Measurements from ENCODE around the gene BGN.

The BGN gene

DNA sequence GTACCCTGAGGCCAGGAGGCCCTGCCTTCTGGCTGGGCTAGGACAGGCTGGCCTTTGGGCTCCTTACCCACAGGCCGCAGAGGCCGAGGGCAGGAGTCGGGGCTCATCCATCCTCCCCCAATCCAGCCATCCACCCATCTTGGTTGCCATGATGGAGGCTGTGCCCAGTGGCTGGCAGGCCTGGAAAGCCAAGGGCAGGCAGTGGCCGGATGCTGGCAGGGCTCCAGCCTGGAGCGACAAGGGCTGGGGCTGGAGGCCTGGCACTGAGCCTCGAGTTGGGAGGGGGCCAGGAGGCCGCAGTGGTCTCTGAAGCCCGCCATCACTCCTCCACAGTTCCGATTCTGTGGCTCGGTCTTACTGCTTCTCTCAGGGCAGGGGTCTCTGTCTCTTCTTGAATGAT, 8.6 kb upstream of the BGN start:
- no peak for DNase-seq

DNA sequence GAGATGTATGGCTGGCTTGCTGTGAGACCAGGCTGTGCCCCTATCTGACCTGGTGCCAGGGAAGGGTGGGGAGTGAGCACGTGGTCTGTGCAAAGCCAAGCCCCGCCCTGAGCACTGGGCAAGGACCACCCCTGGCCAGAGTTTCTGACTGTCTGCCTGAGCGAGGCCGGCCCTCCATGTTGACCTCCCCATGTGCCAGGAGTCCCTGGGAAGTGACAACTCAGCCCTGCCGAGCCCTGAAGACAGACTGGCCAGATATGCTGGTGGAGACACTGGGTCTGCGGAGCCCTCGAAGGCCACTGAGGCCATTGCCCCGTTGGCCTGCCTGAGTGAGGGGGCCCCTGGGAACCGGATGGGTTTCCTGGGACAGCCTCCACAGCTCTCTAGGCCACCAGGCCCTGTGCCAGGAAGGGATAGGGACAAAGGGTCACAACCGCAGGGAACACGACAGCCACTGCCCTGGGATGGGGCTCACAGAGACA, 7.1 kb upstream of the BGN start:
- no peak for DNase-seq

DNA sequence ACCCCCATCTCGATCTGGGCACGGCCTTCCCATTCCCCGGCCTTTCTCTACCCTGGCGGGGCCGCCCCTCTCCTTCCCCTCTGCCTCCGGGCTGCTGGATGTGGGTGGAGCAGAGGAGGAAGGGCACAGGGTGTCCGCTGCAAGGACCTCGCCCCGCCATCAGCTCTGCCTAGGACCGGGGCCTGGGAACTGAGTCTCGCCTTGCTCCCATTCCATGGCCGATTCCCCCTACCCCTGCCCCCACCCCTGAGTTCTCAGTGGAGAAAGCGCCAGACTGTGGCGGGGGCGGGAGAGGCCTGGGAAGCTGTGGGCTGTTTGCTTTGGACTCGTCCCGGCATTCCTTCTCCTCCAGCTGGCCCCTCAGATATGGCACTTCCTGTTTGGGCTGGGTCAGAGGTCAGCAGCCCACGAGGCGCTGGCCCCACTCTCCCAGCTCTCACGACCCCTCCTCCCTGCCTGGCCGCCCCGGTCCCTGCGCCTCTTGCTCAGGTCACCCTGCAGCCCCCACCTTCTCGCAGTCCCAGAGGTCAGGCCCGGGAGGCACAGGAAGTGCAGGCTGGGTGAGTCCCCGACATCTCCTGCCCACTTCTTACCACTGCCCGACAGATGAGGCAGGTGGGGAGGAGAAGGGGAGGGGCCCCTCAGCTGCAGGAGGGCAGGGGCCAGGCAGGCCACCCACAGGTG, 6.4 kb upstream of the BGN start:
- DNase-seq: no peak

DNA sequence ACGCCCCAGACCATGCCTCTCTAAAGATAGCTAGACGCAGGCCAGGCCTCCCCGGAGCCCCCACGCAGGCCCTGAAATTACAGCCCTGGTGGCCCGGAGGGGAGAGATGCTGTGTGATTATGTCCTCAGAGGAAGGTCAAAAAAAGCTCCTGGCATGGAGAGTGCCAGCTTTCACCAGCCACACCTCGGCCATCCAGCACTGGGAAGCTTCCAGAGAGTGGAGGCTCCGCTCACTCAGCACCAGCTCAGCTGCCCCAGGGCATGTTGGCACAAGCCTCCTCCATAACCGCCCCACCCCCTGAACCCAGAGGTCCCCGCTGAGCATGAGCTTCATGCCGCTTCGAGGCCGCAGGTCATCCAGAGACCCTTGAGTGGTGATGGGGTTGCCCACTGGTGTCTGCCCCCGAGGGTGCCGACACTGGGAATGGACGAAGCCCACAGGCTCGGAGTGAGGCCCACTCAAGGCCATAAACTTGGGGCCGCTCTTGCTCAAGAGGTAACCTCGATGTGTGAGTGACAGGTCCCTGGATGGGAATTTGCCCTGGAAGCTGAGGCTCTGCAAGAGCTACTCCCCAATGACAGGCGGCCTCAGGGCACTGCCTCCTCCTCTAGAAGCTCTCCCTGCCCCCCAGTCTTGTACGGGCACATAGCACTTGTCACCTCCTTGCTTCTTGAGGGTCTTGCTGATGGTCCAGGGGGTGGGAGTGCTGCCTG, 4.4 kb upstream of the BGN start:
- DNase-seq: no peak

DNA sequence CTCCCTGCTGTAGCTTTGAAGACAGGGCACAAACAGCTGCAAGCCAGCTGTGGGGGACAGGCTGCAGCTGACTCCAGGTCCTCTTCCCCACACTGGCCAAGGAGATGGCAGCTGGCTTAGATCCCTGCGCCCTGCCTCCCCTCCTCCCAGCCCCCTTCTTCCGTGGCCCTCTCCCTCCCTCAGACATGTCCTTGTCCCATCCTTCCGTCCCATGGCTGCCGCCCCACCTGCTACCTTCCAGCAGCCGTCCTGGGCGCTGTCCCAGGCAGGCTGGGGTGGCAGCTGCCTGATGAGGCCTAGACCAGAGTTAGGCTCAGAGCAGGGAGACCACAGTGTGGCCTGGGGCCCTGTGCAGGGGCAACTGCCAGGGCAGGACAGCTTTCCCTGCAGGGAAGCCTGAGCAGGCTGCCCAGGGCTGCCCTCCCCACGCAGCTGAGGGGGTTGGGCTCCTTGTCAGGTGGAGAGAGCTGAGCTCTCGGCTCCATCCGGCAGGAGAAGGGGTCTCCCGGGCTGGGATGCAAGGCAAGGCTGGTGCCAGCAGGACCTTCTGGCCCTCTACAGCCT, 3.3 kb upstream of the BGN start:
- DNase-seq: no peak

DNA sequence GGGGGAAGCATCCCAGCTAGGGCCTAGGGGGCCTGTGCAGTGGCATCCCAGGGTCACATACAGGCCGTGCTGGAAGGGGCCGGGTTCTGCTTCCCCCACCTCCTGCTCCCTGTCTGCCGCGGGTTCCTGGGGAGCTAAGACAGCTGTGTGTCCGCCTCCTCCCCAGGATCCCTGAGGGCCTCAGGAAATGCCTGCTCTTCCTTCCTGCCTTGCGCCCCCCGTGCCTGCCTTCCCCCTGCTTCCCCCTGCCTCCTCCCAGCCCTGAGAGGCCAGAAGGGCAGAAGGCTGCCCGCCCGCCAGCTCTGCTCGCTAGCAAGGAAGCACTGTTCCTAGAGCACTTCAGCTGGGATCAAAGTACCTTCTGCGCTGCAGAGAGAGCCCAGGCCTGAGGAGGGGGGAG, 2.9 kb upstream of the BGN start:
- no peak for DNase-seq

DNA sequence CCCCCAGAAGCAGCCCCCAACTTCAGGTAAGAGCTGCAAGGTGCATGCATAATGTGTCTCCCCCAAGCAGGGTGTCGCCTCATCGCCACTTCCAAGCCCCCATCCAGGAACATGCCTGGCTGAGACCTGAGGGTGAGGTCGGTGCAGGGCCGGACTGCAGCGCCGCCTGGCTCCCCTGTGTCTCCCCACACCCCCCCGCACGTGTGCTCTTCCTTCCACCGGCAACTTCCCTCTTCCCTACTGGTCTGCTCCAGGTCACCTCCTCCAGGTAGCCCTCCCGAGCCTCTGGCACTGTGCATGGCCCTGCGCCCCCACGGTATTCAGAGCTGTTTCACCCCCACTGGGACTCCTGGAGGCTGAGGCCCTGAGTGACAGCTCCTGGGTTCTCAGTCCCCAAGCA, 2.2 kb upstream of the BGN start:
- DNase-seq: no peak

DNA sequence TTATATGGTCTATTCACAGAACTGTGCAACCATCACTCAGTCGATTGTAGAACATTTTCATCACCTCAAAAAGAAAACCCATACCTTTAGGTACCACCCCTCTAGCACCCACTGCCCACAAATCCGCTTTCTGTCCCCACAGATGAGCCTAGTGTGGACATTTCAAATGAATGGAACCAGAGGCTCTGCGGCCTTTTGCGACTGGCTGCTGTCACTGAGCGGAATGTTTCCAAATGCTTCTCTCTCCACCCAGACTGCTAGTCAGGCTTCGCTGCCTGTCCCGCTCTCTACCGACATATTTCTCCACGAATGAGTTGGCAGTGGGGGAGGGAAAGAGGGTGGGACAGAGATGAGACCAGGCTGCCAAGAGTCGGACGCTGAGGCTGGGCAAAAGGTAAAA, 1.7 kb upstream of the BGN start:
- DNase-seq: no peak

DNA sequence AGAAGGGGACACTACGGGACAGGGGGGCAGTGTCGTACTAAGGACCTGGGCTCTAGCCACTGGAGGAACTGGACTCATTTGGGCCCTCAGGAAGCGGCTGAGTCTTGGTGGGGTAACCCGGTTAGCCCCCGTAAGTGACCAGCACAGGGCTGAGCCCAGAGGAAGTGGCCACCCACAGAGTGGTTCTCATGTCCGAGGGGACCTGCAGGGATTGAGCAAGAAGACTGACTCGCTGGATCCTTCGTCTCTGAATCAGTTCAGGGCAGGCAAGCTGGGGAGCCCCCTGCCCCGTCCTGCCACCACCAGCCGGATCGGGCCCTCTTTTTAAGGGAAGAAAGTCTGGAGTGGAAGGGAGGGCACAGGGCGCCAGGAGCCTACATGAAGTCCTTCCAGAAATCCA, 719 bp upstream of the BGN start:
- no peak for DNase-seq

DNA sequence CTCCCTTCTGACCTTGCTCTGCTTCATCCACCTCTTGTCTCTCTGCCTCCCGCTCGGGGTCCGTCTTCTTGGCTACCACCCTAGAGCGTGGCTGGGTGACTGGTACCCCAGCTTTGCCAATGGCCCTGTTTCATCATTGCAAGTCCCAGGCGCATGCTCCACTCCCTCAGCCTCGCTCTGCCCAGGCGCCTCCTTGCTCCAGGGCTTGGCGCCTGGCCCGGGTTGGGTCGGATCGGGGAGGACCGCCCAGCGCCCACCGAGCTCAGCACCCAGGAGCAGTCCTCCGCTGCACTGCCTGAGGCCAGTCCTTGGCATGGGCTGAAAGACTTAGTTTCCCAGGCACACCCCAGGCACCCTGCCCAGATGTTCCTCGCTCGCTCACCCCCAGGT, 577 bp downstream of the BGN start:
- DNase-seq: no peak

DNA sequence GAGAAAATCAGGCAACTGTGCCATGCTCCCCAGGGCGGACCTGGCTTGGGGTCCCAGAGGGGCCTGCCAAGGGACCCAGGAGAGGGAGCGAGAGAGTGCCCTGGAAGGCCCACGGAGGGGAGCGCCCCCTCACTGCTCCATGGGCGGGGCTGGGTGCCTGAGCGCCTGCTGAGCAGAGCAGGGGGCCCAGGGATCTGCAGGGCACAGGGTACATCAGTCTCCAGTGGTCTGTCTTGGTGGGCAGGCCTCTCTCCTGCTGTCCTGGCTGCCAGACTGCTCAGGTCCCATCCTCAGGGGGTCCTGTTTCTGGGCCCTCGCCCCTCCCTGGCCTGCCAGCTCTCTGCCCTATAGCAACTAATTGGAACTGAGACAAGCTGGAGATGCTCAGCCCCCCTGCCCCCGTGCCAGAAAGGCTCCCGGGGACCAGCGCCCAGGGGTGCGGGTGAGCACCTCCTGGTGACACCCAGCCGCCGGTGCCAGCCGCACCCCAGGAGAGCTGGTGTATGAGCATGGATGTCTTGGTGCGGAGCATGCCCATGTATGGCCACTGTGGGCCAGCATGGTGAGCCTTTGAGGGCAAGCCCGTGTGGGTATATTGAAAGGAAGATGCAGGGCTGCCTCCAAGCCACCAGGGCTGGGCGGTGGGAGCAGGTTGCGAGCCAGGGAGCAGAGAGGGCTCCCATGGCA, 1.3 kb downstream of the BGN start:
- DNase-seq: no peak

DNA sequence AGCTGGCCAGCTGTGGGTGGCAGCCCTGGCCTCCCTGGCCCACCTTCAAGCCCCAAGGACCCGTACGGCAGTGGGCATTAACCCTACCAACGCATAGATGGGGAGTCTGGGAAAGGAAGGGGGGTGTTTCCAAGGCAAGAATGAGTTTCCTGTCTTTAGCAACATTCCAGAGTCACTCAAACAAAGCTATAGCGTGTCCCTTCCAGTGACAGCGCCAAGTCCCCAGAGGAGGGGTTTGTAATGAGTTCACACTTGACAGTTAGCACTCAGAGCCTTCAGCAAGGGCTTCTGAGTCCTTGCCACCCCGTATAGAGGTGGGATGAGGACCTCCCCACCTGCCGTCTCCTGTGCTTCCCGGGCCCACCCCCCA, 1.8 kb downstream of the BGN start:
- no peak for DNase-seq

DNA sequence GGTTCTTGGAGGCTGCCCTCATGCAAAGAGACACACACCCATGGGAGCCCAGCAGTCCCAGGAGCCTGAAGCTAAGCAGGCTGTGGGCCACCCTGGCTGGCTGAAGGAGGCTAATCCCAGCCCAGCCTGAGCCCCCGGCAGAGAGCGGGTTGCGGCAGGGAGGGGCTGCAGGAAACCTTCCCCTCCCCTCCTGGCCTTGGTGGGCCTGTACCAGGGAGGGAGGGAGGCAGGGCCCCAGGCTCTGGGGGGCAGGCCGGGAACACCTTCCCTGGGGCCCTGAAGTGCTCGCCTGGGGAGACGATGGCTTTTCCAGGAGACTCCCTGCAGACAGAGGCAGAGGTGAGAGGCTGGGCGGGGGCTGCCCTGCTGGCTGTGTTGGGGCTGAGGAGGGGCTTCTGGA, 3.7 kb downstream of the BGN start:
- no peak for DNase-seq

DNA sequence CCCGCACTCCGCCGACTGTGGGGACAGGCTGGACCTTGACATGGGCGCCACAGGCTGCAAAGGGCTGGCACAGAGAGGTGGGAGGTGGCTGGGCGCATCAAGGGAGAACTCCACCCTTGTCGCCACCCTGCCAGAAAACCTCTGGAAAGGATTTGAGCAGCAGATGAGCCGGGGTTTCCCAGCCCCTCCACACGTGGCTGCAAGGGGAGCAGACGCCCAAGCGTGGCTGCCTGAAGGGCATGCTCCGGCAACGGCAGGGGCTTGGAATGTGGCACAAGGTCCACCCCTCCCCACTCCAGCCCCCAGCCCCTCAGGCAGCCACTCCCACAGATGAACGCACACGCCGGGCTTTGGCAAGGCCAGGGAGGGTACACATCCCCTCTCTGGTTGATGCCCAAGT, 4.6 kb downstream of the BGN start:
- DNase-seq: no peak

DNA sequence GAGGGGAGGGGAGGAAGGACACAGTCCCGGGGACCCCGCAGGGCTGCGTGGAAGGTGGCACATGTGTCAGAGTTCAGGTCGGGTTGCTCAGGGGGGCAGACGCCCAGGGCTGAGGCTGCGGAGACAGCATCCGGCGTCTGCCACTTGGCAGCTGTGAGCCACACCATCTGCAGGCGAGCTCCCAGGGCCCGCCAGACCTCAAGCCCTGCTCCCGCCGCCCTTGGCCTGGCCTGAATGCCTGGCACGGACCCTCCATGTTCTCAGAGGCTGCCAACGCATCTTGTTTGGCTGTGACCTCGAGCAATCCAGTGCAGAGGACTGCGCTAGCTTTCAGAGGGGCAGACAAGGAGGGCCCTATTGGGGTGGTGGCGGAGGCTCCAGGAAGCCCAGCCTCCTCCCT, 5.1 kb downstream of the BGN start:
- DNase-seq: no peak

DNA sequence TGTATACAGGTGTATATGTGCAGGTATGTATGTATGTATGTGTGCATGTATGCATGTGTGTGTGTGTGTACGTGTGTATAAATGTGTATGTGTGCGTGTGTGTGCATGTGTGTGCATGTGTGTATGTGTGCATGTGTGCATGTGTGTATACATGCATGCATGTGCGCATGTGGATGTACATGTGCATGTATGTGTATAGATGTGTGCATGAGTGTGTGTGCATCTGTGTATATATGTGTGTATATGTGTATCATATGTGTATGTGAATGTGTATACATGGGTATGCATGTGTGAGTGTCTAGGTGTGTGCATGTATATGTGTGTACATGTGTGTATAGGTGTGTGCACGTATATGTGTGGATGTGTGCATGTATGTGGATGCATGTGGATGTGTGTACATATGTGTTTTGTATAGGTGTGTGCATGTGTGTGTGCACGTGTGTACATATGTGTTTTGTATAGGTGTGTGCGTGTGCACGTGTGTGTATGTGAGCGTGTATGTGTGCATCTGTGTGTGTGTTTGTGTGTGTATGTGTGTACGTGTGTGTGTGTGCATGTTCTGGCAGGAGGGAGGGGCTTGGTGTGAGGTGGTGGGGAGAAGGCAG, 6.0 kb downstream of the BGN start:
- DNase-seq: no peak

DNA sequence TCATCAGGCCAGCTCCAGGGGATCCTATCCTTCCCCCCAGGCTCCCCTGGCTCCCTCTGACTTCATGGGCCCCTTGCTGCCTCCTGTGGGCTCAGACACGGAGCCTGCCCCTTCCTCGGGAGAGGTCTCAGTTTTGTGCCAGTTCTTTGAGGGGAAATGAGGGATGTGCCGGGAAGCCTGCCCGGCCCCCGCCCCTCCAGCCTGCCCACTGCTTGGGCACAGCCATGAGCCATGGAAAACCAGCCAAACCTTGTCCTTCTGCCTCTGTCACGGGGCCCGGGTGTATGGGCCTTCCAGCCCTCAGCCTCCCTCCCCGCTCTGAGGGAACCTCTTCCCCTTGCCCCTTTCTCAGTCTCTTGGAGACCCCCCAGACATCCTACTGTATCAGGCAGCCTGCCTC, 6.8 kb downstream of the BGN start:
- no peak for DNase-seq

DNA sequence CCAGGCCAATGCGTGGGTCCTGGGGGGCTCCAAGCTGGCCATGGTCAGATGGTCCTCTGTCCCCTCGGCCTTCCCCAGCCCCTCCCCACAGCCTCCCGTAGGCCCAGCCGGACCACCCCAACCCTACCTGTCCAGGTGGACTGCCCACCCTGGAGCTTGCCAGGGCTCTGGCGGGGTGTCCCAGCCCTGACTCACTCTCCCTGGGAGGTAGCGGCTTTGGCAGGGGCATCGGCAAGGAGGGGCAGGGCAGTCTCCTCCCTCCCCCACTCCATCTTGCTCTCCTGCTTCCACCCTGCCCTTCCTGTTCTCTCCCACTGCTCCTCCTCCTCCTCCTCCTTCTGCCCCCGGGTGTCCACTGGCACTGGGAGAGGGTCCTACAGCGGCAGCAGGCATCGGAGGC, 7.4 kb downstream of the BGN start:
- DNase-seq: no peak

DNA sequence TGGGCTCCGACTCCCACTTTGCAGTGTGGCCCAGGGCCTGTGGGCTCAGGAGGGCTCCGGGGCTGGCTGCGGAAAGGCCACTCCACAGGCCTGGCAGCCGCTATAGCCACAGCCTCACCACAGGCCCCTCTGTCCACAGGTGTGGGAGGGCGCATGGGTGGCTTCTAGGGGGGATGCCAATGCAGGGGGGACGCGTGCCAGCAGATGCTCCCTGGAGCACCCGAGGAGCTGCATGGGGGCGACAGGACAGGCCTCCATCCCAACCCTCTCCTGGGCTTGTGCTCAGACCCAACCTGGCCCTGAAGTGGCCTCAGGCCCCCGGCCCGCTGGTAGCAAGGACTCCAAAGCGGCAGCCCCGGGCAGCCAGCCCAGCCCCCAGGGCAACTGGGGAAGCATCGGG, 8.0 kb downstream of the BGN start:
- DNase-seq: no peak

DNA sequence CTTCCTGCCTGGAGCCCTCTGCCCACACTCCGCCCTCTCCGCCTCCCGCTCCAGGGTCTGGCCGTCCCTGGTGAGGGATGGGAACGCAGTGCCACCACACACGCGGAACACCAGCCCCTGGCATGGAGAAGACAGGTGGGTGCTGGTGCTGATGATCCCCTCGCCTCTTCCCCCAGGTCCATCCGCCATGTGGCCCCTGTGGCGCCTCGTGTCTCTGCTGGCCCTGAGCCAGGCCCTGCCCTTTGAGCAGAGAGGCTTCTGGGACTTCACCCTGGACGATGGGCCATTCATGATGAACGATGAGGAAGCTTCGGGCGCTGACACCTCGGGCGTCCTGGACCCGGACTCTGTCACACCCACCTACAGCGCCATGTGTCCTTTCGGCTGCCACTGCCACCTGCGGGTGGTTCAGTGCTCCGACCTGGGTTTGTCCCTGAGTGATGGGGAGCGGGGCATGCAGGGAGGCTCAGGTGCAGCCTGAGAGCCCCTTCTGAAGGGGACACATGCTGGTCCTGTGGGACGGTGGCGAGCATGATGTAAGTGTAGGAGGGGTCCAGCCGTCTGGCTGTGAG, 9.8 kb downstream of the BGN start:
- DNase-seq: peak; percentile 4

DNA sequence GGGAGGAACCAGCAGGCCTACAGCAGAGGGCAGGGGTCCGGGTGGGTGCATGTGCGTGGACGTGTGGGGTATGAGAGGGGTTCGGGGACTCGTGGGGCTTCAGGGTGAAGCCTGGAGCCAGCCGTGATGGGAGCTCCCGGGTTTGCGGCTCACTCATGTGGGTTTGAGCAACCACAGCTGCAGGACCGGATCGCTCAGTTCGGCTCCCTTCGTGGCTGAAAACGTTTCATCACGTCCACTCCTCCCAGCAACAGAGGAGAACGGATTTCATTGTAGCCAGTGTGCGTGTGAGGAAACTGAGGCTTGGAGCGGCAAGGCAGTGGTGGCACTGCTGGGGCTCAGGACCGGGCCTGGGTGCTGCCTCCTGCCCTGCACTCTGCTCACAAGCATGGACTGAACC, 10.6 kb downstream of the BGN start:
- no peak for DNase-seq

DNA sequence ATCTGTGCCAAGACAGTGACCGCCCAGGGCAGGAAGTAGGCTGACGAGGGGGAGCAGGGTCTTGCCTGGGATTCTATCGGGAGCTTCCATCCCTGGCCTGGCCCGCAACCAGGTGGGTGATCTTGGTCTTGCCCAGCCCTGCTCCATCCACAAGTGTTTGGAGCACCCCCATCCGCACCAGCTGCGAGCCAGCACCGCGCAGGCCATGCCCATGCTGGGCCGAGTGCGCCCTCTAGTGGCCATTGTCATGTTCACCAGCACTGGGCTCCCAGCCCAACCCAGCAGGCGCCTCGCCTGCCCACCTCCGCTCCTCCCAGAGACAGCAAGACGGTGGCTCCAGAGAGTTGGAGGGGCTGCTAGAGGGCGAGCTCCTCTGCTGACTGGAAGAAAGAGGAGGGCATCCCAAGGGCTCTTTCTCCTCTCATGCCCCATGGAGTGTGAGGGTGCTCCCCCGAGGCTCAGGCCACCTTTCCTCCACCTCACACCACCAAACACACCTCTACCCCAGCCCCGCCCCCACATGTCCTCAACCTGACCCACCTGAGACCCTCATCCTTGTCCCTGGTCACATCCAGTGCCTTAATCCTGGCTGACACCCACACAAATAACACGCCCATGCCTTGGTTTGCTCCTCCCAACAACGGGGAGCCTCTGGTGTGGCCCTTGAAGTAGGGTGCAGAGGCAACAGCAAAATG, 12.9 kb downstream of the BGN start:
- peak; percentile 57 for DNase-seq

DNA sequence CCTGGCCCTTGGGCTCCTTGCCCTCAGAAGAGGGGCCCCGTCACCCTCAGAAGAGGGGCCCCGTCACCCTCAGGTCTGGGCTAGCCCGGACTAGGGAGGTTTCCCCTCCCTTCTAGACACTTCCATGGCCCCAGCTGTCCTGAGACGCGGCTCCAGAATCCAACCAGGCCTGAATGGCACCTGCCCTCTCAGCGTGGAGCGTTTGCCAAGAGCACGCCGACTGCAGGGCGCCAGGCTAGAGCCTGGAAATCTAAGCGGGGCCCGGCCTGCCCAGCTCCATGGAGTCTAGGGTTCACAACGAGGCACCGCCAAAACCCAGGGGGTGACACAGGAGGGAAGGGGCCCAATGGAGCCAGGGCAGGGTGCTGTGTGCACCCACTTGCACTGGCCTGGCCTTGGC, 14.8 kb downstream of the BGN start:
- no peak for DNase-seq
